HCT116 (cell line): ENCODE results near the gene MAML1. TPM values are rescaled to one million over a fixed set of nuclear protein-coding genes. Genes with fewer than 3 reads are reported as not detected.

Experiments used
- ATAC-seq: fragments of 200-7000 bp; cut with Tn5 transposase; 2 replicates; pipeline ENCODE4 v1.9.1; 2020; ENCODE audit warnings: mild to moderate bottlenecking, moderate library complexity
- BruUV-seq: library from RNA; stranded (reverse); fragments of 400-500 nt; replicated peaks from 2 replicates; lab custom pipeline; 2021; lab: Mats Ljungman, UMichigan
- CTCF ChIA-PET: fragments of 300-600 bp; sonication (Branson Sonifier 250); formaldehyde crosslinking; loops from one replicate; lab custom pipeline; 2021; ENCODE audit warnings: antibody characterized with exemption; lab: Charles Lee
- POLR2A ChIA-PET: fragments of 300-600, 350-600 bp; sonication (Branson Sonifier 250); formaldehyde crosslinking; loops from one replicate; lab custom pipeline; 2021; ENCODE audit warnings: antibody characterized with exemption; lab: Charles Lee
- RAD21 ChIA-PET, 2 experiments: fragments of 300-600 bp; sonication (Branson Sonifier 250); formaldehyde crosslinking; loops; one replicate each; lab custom pipeline; 2023; ENCODE audit warnings: low total read pairs in 2 of 2; ENCODE audit not compliant: uncharacterized antibody in 2 of 2, unreplicated experiment in 2 of 2, low non-redundant PET in 1 of 2; lab: Charles Lee
- DNase-seq: peaks from one replicate; pipeline ENCODE4 v3.0.0-alpha.2; 2010; ENCODE audit warnings: low read depth, low spot score
- H2AFZ ChIP-seq: fragments of 200-600 bp; shearing (Covaris generic), sonication (generic); 2 replicates; pipeline ENCODE4 v1.6.1; 2017; ENCODE audit warnings: low read depth, mixed run types, mixed read lengths, antibody characterized with exemption, low read length; ENCODE audit not compliant: poor library complexity, severe bottlenecking
- H3K27ac ChIP-seq: 2 replicates; pipeline ENCODE4 v1.5.1; 2012; ENCODE audit warnings: low read depth, low read length
- H3K27me3 ChIP-seq: fragments of 200-600 bp; sonication (generic); 2 replicates; pipeline ENCODE4 v1.6.1; 2016; ENCODE audit warnings: mixed run types, low read length, mixed read lengths; ENCODE audit not compliant: insufficient read depth
- H3K36me3 ChIP-seq, 2 experiments: fragments of 200-500 bp in 1 of 2; fragments of 200-600 bp in 1 of 2; sonication (Bioruptor generic) in 1 of 2; sonication (generic) in 1 of 2; 2 replicates each; pipeline versions ENCODE4 v1.5.1 to v1.6.1; 2014 to 2016; ENCODE audit warnings: low read length in 2 of 2, inconsistent platforms in 1 of 2, mixed read lengths in 1 of 2, mixed run types in 1 of 2; ENCODE audit not compliant: insufficient read depth in 2 of 2, control insufficient read depth in 1 of 2
- H3K4me1 ChIP-seq, 2 experiments: fragments of 200-600 bp in 1 of 2; sonication (generic) in 1 of 2; 2 replicates each; pipeline versions ENCODE4 v1.5.1 to v1.6.1; 2012 to 2017; ENCODE audit warnings: low read length in 2 of 2, inconsistent platforms in 1 of 2, mild to moderate bottlenecking in 1 of 2, mixed read lengths in 1 of 2, mixed run types in 1 of 2, moderate library complexity in 1 of 2; ENCODE audit not compliant: insufficient read depth in 2 of 2, control insufficient read depth in 1 of 2
- H3K4me2 ChIP-seq: fragments of 200-600 bp; sonication (generic); 2 replicates; pipeline ENCODE4 v1.6.1; 2017; ENCODE audit warnings: mixed run types, low read length, mixed read lengths
- H3K4me3 ChIP-seq, 2 experiments: fragments of 200-600 bp in 1 of 2; sonication (generic) in 1 of 2; replicated peaks in 1 of 2; 2 replicates each; pipeline ENCODE4 v1.5.1; 2011 to 2016; ENCODE audit warnings: low read length in 2 of 2, control low read depth in 1 of 2, low read depth in 1 of 2, mild to moderate bottlenecking in 1 of 2, mixed read lengths in 1 of 2, mixed run types in 1 of 2
- H3K79me2 ChIP-seq: fragments of 200-600 bp; sonication (generic); 2 replicates; pipeline ENCODE4 v1.6.1; 2017; ENCODE audit warnings: mild to moderate bottlenecking, mixed run types, low read length, moderate library complexity, mixed read lengths; ENCODE audit not compliant: insufficient read depth
- H3K9ac ChIP-seq: fragments of 200-600 bp; sonication (generic); 2 replicates; pipeline ENCODE4 v1.6.1; 2016; ENCODE audit warnings: low read length, mixed read lengths
- H3K9me2 ChIP-seq: fragments of 200-600 bp; sonication (generic), shearing (Covaris generic); 2 replicates; pipeline ENCODE4 v1.6.1; 2017; ENCODE audit warnings: mixed run types, mild to moderate bottlenecking, moderate library complexity; ENCODE audit not compliant: insufficient read depth
- H3K9me3 ChIP-seq, 2 experiments: fragments of 200-500 bp in 1 of 2; fragments of 200-600 bp in 1 of 2; sonication (Bioruptor generic) in 1 of 2; sonication (generic) in 1 of 2; 2 replicates each; pipeline ENCODE4 v1.6.1; 2014 to 2017; ENCODE audit warnings: low read length in 2 of 2, mixed read lengths in 2 of 2, inconsistent platforms in 1 of 2, low read depth in 1 of 2, mild to moderate bottlenecking in 1 of 2, mixed run types in 1 of 2, moderate library complexity in 1 of 2; ENCODE audit not compliant: control insufficient read depth in 1 of 2, insufficient read depth in 1 of 2
- H4K20me1 ChIP-seq: fragments of 200-600 bp; sonication (generic), shearing (Covaris generic); 2 replicates; pipeline ENCODE4 v1.6.1; 2017; ENCODE audit warnings: mixed run types, mild to moderate bottlenecking, moderate library complexity; ENCODE audit not compliant: insufficient read depth
- ATF3 ChIP-seq: IDR thresholded peaks from 2 replicates; pipeline ENCODE4 v1.6.1; 2012
- CEBPB ChIP-seq: IDR thresholded peaks from 2 replicates; pipeline ENCODE4 v1.6.1; 2012; ENCODE audit warnings: low read depth
- ELF1 ChIP-seq: IDR thresholded peaks from 2 replicates; pipeline ENCODE4 v1.6.1; 2012; ENCODE audit warnings: low read depth, borderline replicate concordance
- EZH2phosphoT487 ChIP-seq: fragments of 200-600 bp; IDR thresholded peaks from 2 replicates; pipeline ENCODE4 v1.6.1; 2018; ENCODE audit warnings: antibody characterized with exemption, borderline replicate concordance
- POLR2A ChIP-seq: IDR thresholded peaks from 2 replicates; pipeline ENCODE4 v1.7.0; 2011; ENCODE audit warnings: borderline replicate concordance; ENCODE audit not compliant: insufficient read depth, insufficient read length; ENCODE audit errors: extremely low read depth
- POLR2AphosphoS5 ChIP-seq: IDR thresholded peaks from 2 replicates; pipeline ENCODE4 v1.6.1; 2011; ENCODE audit warnings: mild to moderate bottlenecking, low read depth, low read length, moderate library complexity
- RAD21 ChIP-seq: IDR thresholded peaks from 2 replicates; pipeline ENCODE4 v1.6.1; 2012; ENCODE audit warnings: low read depth, mild to moderate bottlenecking
- SP1 ChIP-seq: IDR thresholded peaks from 2 replicates; pipeline ENCODE4 v1.6.1; 2012; ENCODE audit warnings: low read depth
- SRF ChIP-seq: IDR thresholded peaks from 2 replicates; pipeline ENCODE4 v1.6.1; 2012; ENCODE audit warnings: low read depth
- TCF7L2 ChIP-seq: IDR thresholded peaks from 2 replicates; pipeline ENCODE4 v1.7.0; 2011; ENCODE audit warnings: borderline replicate concordance, inconsistent platforms; ENCODE audit not compliant: insufficient read depth, insufficient read length; ENCODE audit errors: extremely low read depth
- YY1 ChIP-seq: IDR thresholded peaks from 2 replicates; pipeline ENCODE4 v1.6.1; 2011; ENCODE audit warnings: low read length, low read depth, moderate library complexity, mild to moderate bottlenecking; ENCODE audit not compliant: insufficient replicate concordance; ENCODE audit errors: extremely low read depth
- ZBTB33 ChIP-seq: IDR thresholded peaks from 2 replicates; pipeline ENCODE4 v1.6.1; 2011; ENCODE audit warnings: mild to moderate bottlenecking, low read length, moderate library complexity; ENCODE audit not compliant: insufficient replicate concordance; ENCODE audit errors: extremely low read depth
- ZFX ChIP-seq: fragments of 450-650 bp; IDR thresholded peaks from 2 replicates; pipeline ENCODE4 v1.6.1; 2017
- ZNF274 ChIP-seq: fragments of 200-500 bp; sonication (Bioruptor generic); IDR thresholded peaks from 2 replicates; pipeline ENCODE4 v1.6.1; 2014; ENCODE audit warnings: mild to moderate bottlenecking, low read depth, low read length, inconsistent platforms
- intact Hi-C: fragments of 100-400 bp; cut with micrococcal nuclease; formaldehyde crosslinking; loops from 2 replicates; pipeline ENCODE4 v1.10.0; 2022
- total RNA-seq: library from RNA; stranded (reverse); gene quantifications from one replicate; pipeline ENCODE4 v1.2.1, GENCODE V29; 2021; ENCODE audit not compliant: unreplicated experiment

MAML1 gene
- total RNA-seq, 1 experiment from 2014 or later, result 29.5 TPM

GRCh38 chr5:179753971-179754370 is 21.3 kb downstream of the MAML1 start (continued):
- no peak for TF ChIP-seq ATF3
- TF ChIP-seq ZBTB33, result no peak
- no peak for TF ChIP-seq YY1
- TF ChIP-seq CEBPB, result no peak
- TF ChIP-seq RAD21, result no peak
- TF ChIP-seq ZFX, result no peak
- no peak for TF ChIP-seq ZNF274
- no peak for TF ChIP-seq POLR2A

GRCh38 chr5:179755022-179755421 is 22.4 kb downstream of the MAML1 start:
- no peak overlapping the region for H2AFZ ChIP-seq
- no peak overlapping the region for H3K27ac ChIP-seq
- H3K36me3 ChIP-seq, result no peaks in the 10 kb centered on the region
- H3K27me3 ChIP-seq, result no peaks in the 10 kb centered on the region
- intact Hi-C loops, result no loop called here
- no peak overlapping the region for H3K4me2 ChIP-seq
- no peaks in the 10 kb centered on the region for H3K9me2 ChIP-seq
- no peak overlapping the region for H3K9ac ChIP-seq
- H3K9me3 ChIP-seq, result no peaks in the 10 kb centered on the region
- H3K4me3 ChIP-seq, result no peak overlapping the region
- TF ChIP-seq SRF (no peak), ATF3 (no peak), TCF7L2 (no peak), ZFX (no peak), EZH2phosphoT487 (no peak), RAD21 (no peak), POLR2AphosphoS5 (no peak), SP1 (no peak), ELF1 (no peak), POLR2A (no peak)
- peaks cover 0 to 12% of the 10 kb centered on the region in 2 experiments; a peak in 1 of 4 replicates for H3K4me1 ChIP-seq
- no TSS peak for BruUV-seq
- ATAC-seq, result no peak
- POLR2A ChIA-PET, result no interaction called here
- no peak for DNase-seq
- RAD21 ChIA-PET, result no interaction called here
- CTCF ChIA-PET, result interaction anchor here (1.1 kb wide), 1 partner anchor 8 kb away, joined by 3 read pairs; no protein-coding TSS in a partner anchor
- H3K79me2 ChIP-seq, result peaks cover 78% of the 10 kb centered on the region
- H4K20me1 ChIP-seq, result peaks cover 7% of the 10 kb centered on the region; the same call in 1 of the 2 replicates
